NCI-H187 treated with DMSO at 0.1 percent for 48 hours (cell line): ENCODE data around the gene CLCN3.
"Not testable (repeated sequence)": the region's sequence is repeated elsewhere in the genome, so short reads cannot be mapped to it uniquely, and the experiment has no call there.

ENCODE experiments used
- DNase-seq: peaks from one replicate; lab custom pipeline; 2025; lab: John Stamatoyannopoulos, UW

CLCN3 gene

GRCh38 chr4:169619958-169620879 lies at the start of gene CLCN3:
TSS of gene CLCN3 (plus strand) at chr4:169620578. CDS start at chr4:169635929, 15,351 bp downstream.
- DNase-seq = peak; percentile 50

GRCh38 chr4:169571012-169571411 lies 49.4 kb upstream of the CLCN3 start:
- DNase-seq = not testable (repeated sequence)

GRCh38 chr4:169571435-169571834 lies 48.9 kb upstream of the CLCN3 start:
- no peak for DNase-seq

- DNase-seq = no peak
Observed at GRCh38 chr4:169573889-169574288, 46.5 kb upstream of the CLCN3 start.

- DNase-seq = no peak
Observed at GRCh38 chr4:169582203-169582602, 38.2 kb upstream of the CLCN3 start.

GRCh38 chr4:169582706-169583105 lies 37.7 kb upstream of the CLCN3 start:
- no peak for DNase-seq

GRCh38 chr4:169583563-169583962 lies 36.8 kb upstream of the CLCN3 start:
- no peak for DNase-seq

GRCh38 chr4:169593050-169593560 lies 27.3 kb upstream of the CLCN3 start:
- no peak for DNase-seq

GRCh38 chr4:169594560-169595195 lies 25.7 kb upstream of the CLCN3 start:
- DNase-seq = no peak

GRCh38 chr4:169601016-169601771 lies 19.2 kb upstream of the CLCN3 start:
- DNase-seq = no peak

GRCh38 chr4:169603312-169603711 lies 17.1 kb upstream of the CLCN3 start:
- DNase-seq = no peak

- DNase-seq = no peak
Observed at GRCh38 chr4:169604131-169604900, 16.1 kb upstream of the CLCN3 start.

- no peak for DNase-seq
Observed at GRCh38 chr4:169604903-169605331, 15.5 kb upstream of the CLCN3 start.

GRCh38 chr4:169611157-169611556 lies 9.2 kb upstream of the CLCN3 start:
- DNase-seq = no peak

- peak; percentile 53 for DNase-seq
Observed at GRCh38 chr4:169611991-169612870, 8.1 kb upstream of the CLCN3 start, which contains the start of gene NEK1. TSS of gene NEK1 (minus strand) at chr4:169612583. CDS start at chr4:169602630, 9,953 bp downstream.

GRCh38 chr4:169612871-169613859 lies 7.2 kb upstream of the CLCN3 start:
- no peak for DNase-seq

- DNase-seq = no peak
Observed at GRCh38 chr4:169615467-169616106, 4.8 kb upstream of the CLCN3 start.

- DNase-seq = no peak
Observed at GRCh38 chr4:169616846-169617245, 3.5 kb upstream of the CLCN3 start.

- no peak for DNase-seq
Observed at GRCh38 chr4:169617306-169617705, 3.1 kb upstream of the CLCN3 start.
